RWPE2 (cell line): Measurements from ENCODE around the gene SOHLH1.

Source experiments
- ATAC-seq: fragments of 200-7000 bp; cut with Tn5 transposase; 3 replicates; pipeline ENCODE4 v1.9.1; 2021; ENCODE audit warnings: low read depth
- DNase-seq: peaks from one replicate; pipeline ENCODE4 v3.0.0-alpha.2; 2020; ENCODE audit warnings: low spot score
- H3K27ac ChIP-seq: fragments of 450-650 bp; 2 replicates; pipeline ENCODE4 v1.5.1; 2017; ENCODE audit warnings: mild to moderate bottlenecking; ENCODE audit not compliant: poor library complexity, severe bottlenecking
- H3K27me3 ChIP-seq: fragments of 250-450 bp; sonication (Bioruptor Pico); 2 replicates; pipeline ENCODE4 v1.5.1; 2021; ENCODE audit warnings: mild to moderate bottlenecking, moderate library complexity; ENCODE audit not compliant: insufficient read depth, poor library complexity, severe bottlenecking
- H3K36me3 ChIP-seq: fragments of 250-450 bp; sonication (Bioruptor Pico); 2 replicates; pipeline ENCODE4 v1.5.1; 2020; ENCODE audit warnings: low read depth, mild to moderate bottlenecking, moderate library complexity
- H3K4me1 ChIP-seq: fragments of 250-450 bp; sonication (Bioruptor Pico); 2 replicates; pipeline ENCODE4 v1.5.1; 2021; ENCODE audit warnings: mild to moderate bottlenecking, moderate library complexity; ENCODE audit not compliant: insufficient read depth, poor library complexity, severe bottlenecking
- H3K4me3 ChIP-seq: fragments of 250-450 bp; sonication (Bioruptor Pico); 2 replicates; pipeline ENCODE4 v1.5.1; 2021; ENCODE audit warnings: mild to moderate bottlenecking, moderate library complexity; ENCODE audit not compliant: severe bottlenecking
- H3K9me3 ChIP-seq: fragments of 250-450 bp; sonication (Bioruptor Pico); 2 replicates; pipeline ENCODE4 v1.5.1; 2021; ENCODE audit warnings: mild to moderate bottlenecking, moderate library complexity; ENCODE audit not compliant: severe bottlenecking
- CTCF ChIP-seq: fragments of 450-650 bp; IDR thresholded peaks from one replicate; pipeline ENCODE4 v1.5.1; 2017; ENCODE audit warnings: mild to moderate bottlenecking, moderate library complexity; ENCODE audit not compliant: poor library complexity, severe bottlenecking

The SOHLH1 gene

GRCh38 chr9:135696446-135696845 lies 2.8 kb downstream of the SOHLH1 start:
- H3K27me3 ChIP-seq = peaks cover 3% of the 10 kb centered on the region
- H3K27ac ChIP-seq = no peak overlapping the region
- no peak for ATAC-seq

GRCh38 chr9:135695642-135696041 lies 3.6 kb downstream of the SOHLH1 start:
- Histone ChIP-seq H3K4me1 (no peaks in the 10 kb centered on the region), H3K27me3 (no peaks in the 10 kb centered on the region), H3K27ac (no peak overlapping the region), H3K4me3 (no peak overlapping the region), H3K36me3 (no peaks in the 10 kb centered on the region), H3K9me3 (no peaks in the 10 kb centered on the region)
- DNase-seq = no peak
- ATAC-seq = no peak
- no peak for TF ChIP-seq CTCF

More at GRCh38 chr9:135696446-135696845, 2.8 kb downstream of the SOHLH1 start:
- Histone ChIP-seq H3K4me1 (no peaks in the 10 kb centered on the region), H3K9me3 (no peaks in the 10 kb centered on the region), H3K4me3 (no peak overlapping the region), H3K36me3 (no peaks in the 10 kb centered on the region)
- DNase-seq = no peak
- TF ChIP-seq CTCF = no peak

- no peak for DNase-seq
Measured at GRCh38 chr9:135695036-135695435, 4.2 kb downstream of the SOHLH1 start.

GRCh38 chr9:135694414-135694813 lies 4.9 kb downstream of the SOHLH1 start:
- Histone ChIP-seq H3K27me3 (no peaks in the 10 kb centered on the region), H3K4me1 (no peaks in the 10 kb centered on the region), H3K4me3 (no peak overlapping the region), H3K9me3 (no peaks in the 10 kb centered on the region), H3K36me3 (no peaks in the 10 kb centered on the region), H3K27ac (no peak overlapping the region)
- no peak for ATAC-seq
- TF ChIP-seq CTCF = no peak
- no peak for DNase-seq

More at GRCh38 chr9:135695036-135695435, 4.2 kb downstream of the SOHLH1 start:
- TF ChIP-seq CTCF = no peak
- Histone ChIP-seq H3K9me3 (no peaks in the 10 kb centered on the region), H3K27ac (no peak overlapping the region), H3K4me1 (no peaks in the 10 kb centered on the region), H3K36me3 (no peaks in the 10 kb centered on the region), H3K27me3 (no peaks in the 10 kb centered on the region), H3K4me3 (no peak overlapping the region)
- no peak for ATAC-seq

- DNase-seq (no peak), ATAC-seq (no peak)
- TF ChIP-seq CTCF = no peak
- Histone ChIP-seq H3K9me3 (no peaks in the 10 kb centered on the region), H3K36me3 (no peaks in the 10 kb centered on the region), H3K4me1 (no peaks in the 10 kb centered on the region), H3K27ac (no peak overlapping the region), H3K4me3 (no peak overlapping the region), H3K27me3 (no peaks in the 10 kb centered on the region)
Measured at GRCh38 chr9:135693771-135694170, 5.5 kb downstream of the SOHLH1 start.
